HG03354 (cell line): ENCODE results near the gene AFF3.

Experiments
- ATAC-seq: cut with Tn5 transposase; IDR thresholded peaks from one replicate; pipeline ENCODE4 v1.9.1; 2021; ENCODE audit warnings: mild to moderate bottlenecking; ENCODE audit not compliant: unreplicated experiment, poor library complexity, severe bottlenecking

The AFF3 gene

DNA sequence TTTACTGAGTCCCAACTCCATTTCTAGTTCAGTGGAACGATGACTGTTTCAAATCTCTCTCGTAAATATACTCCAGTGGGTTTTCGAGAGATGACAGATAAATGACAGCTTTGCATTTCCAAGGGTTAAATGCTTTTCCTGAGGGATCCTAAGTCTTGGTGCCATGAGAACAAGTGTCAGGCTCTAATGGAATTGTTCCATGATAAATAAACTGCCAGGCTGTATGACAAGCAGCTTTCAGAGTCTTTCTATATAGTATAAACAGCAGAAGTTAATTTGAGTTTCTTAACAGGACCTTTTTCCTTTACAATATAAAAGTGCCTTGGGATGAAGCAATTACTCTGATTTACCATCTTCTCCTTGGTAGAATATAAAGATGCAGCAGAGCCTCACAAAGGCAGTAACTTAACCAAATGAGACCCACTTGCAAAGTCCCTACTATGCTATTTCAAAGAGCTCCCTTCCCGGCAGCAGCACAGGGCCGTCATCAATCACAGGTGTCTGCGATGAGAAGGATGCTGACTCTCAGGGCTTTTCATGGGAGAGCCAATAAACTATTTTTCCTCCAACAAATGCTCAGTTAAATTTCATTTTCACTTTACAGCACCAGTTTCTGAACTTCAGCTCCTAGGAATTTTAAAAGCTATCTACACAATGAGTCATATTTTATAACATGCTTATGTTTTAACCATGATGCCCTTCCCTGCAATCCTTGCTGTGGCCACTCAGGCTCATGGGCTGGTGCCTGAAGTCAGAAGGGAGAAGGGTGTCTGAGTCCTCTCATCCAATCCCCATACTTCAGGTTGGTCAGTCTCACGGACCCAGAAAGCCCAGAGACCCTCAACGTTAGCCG, 123.8 kb downstream of the AFF3 start:
- no peak for ATAC-seq

DNA sequence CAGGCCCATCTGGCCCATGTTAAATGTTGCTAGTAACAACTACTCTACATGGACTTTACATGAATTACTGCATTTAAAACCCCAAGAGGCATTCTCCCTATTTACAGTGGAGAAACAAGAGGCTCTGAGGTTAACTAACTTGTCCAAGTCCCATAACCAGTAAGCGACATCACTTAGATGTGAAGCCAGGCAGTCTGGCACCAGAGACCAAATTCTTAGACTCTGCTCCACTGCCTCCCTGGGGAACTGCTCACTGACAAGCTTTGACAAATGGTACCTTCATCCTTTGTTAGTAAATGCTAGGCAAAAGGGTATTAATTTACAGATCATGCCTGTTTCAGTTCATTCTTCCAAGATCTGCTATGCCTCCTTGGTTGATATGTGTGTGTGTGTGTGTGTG, 124.8 kb downstream of the AFF3 start:
- ATAC-seq = no peak

DNA sequence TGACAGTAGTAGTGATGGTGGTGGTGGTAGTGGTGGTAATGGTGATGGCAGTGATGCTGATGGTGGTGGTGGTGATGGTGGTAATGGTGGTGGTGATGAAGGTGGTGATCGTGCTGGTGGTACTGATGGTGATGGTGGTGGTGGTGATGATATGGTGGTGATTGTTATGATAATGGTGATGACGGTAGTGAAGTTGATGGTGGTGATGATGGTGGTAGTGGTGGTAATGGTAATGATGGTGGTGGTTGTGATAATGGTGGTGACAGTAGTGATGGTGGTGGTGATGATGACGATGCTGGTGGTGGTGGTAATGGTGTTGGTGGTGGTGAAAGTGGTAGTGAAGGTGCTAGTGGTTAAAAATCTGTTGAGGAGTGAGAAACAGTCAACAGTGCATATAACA, 125.6 kb downstream of the AFF3 start:
- no peak for ATAC-seq

DNA sequence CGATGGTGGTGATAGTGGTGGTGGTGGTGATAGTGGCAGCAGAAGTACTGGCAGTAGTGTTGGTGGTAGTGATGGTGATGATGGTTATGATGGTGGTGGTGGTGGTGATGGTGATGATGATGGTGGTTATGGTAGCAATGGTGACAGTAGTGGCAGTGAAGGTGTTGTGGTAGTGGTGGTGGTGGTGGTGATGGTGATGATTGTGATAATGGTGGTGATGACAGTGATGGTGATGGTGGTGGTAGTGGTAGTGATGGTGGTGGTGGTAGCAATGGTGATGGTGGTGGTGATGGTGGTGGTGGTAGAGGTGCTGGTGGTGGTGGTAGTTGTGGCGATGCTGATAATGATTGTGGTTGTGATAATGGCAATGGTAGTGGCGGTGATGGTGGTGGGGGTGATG, 126.5 kb downstream of the AFF3 start:
- no peak for ATAC-seq

DNA sequence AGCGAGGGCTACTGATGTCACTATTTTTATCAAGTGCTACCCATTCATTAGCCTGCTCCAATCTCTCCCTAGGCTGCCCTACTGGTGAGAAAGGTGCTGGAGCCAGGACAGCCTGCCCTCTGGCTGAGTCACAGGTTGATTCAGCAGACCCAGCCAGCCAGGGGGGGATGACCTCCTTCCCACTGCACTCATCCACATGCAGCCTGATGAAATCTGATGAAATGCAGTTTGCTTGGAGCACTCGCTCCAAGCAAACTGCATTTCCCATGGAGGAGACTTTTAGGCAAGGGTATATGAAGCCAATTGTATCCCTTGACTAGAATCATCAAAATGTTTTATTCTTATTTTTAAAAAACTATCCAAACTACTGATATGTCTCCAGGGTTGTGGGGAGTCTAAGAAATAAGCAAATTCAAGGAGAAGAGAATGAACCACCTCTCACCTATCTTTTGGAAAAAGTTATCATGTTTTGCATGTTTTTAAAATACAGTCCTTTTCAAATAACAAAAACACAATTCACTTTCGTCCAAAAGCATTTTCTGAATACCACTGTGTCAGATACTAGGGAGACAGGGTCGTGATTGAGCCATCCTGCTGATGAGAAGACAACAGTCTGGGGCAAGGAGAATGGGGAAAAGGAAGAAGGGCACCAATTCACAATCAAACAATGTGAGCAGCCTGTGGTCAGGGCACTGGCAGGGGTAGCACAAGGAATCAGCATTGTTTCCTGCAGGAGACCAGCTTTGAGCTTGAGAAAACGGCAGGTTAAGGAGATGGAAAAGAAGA, 128.3 kb downstream of the AFF3 start:
- ATAC-seq = no peak

DNA sequence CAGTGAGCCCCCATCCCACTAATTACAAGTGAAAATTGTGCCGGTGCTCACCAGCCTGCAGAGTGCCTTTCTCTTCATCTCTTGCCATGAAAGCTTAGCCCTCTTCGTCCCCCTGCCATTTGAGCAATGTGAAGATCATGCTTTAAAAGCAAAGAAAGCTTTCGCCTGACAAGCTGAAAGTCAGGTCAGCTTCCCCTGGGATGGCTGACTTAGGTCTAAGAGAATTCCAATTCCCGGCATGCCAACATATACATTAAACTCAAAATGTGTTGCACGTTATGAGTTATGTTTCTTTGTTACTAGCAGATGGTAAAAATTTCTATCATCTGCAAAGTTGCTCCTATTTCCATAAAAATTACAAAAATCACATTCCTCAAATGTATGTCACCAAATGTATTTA, 129.8 kb downstream of the AFF3 start:
- ATAC-seq = no peak

DNA sequence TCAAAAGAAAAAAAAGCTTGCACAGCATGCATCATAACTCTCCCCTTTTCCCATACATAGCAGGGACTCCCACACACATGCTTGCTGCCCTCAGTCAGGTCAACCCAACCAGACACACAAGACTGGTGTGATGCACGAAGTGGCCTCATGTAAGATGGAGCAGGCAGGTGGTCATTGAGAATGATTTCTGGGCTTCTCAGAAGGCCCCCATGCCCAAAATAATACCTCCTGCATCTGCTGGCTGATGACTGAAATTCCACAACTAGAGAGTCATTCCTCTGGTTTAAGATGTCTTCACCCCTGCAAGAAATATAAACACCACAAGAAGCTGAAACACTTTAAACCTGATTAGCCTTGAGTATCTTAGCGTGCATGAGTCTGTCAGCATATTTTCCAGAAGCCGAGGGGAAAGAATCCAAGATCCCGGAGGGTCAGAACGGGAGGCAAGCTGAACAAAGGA, 131.1 kb downstream of the AFF3 start:
- no peak for ATAC-seq

DNA sequence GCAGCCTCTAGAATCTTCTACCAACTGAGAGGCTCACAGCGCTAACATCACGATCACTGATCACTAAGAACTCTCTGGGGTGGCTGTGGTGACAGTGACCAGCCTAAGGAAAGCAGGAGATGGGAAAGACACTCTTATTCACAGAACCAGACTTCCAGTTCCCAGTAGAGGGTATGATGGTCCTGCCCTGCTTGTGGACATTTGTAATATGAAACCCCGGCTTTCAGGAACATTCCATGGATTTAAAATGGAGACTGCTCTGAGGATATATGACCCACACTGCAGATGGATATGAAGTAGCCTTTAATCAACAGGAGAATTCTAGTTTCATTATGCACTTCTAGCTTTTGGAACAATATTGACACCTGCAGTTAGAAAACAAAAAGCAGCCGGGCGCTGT, 131.8 kb downstream of the AFF3 start:
- no peak for ATAC-seq

DNA sequence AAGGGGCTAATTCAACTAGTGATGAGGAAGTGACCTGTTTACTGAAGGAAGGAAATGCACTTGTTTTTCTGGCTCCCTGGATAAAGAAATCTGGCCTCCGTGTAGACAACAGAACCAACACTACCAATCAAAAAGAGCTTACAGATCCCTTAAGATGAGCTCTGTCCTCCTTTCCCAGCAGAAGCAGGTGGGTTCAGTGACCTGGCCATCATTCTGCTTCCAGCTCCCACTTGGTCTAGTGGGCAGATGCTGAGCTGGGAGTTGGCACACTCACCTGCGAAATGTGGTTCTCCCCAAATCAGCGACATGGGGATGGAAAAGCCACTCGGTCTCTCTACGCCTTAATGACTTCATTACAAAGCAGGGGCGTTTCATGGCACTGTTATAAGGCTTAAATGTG, 132.6 kb downstream of the AFF3 start:
- ATAC-seq = no peak

DNA sequence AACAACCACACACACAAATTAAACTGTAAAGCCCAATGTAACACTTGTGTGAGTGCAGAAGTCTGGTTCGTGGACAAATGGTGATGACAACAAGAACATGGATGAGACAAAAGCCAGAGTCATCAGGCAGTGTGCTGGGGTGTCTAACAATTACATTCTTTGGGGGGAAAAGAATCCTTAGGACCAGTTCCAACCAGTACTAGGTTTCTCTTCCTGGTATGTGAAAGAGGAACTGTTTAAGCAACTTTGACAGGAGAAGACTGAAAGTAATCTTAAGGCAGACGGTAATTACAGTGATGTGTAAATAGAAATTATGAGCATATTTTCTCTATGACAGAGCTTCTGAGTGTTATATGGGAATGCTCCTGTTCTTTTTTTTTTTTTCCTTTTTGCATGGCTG, 133.4 kb downstream of the AFF3 start:
- ATAC-seq = no peak

DNA sequence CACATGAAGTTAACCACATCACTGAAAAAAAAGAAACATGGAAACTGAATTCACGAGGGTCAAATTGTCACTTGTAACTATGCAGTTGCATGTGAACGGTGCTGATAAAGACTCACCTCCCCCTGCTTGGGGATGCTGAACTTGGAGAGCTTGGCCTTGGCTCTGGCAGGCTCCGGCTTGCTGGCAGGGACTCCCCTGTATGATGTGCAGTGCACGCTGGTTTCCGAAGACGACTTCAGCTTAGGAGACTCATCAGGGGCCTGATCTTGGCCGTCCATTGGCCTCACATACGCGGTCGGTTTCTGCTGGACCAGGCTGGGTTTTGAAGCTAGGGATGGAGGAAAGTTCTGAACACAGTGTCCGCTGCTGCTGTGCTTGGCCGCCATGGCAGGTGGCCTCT, 135.9 kb downstream of the AFF3 start:
- no peak for ATAC-seq

DNA sequence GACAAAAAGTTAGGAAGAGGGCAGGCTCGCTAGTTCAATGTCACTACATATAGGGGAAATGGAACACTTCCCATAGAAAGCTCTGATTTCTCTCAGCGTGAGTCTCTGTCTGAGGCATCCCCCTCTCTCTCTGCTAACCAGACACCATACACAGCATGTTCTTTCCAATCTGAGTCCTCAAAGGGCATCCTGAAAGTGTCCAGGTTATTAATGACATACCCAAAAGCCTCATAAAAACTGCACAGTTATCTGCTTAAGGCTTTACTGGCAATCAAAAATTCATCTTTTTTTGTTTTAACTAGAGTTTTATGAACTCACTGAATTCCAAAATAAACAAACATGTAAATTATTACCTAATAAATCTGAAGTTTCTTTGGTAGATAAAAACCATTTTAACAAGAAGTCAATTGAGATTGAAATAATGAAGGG, 137.4 kb downstream of the AFF3 start:
- no peak for ATAC-seq

DNA sequence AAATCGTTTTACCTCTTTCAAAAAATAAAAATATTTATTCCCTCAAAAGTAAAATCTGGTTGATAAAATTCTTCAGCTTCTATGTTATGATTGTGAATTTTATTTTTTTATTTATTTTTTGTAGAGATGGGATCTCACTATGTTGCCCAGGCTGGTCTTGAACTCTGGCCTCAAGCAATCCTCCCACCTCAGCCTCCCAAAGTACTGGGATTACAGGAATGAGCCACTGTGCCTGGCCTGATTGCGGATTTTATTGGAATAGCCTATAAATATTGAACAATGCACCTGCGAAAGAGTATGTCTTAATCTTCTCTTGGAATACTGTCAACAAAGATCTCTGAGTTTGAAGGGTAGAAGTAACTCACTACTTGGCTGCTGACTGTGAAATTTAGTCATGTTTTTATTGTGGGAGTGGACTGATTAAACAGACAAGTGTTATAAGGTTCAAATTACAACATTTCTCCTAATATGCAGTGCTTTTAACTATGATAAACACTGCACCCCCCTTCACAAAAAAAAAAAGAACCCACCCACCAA, 138.0 kb downstream of the AFF3 start:
- ATAC-seq = no peak

DNA sequence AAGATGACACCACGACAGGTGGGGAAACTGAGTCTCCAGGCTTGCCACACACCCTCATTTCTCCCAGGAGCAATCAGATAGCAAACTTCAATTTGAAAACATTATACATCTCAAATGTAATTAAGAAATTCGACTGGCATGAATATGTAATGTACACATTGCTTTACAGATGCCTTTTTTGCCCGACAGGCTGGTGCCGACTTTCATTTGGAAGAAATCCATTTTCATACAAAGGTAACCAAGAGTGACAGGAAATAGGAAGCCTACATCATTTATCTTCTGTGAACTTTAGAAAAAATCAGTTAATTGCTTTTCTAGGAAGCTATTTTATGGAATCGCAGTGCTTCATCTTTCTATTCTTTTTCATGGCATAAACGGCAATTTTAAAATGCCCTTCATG, 140.3 kb downstream of the AFF3 start:
- ATAC-seq = no peak

DNA sequence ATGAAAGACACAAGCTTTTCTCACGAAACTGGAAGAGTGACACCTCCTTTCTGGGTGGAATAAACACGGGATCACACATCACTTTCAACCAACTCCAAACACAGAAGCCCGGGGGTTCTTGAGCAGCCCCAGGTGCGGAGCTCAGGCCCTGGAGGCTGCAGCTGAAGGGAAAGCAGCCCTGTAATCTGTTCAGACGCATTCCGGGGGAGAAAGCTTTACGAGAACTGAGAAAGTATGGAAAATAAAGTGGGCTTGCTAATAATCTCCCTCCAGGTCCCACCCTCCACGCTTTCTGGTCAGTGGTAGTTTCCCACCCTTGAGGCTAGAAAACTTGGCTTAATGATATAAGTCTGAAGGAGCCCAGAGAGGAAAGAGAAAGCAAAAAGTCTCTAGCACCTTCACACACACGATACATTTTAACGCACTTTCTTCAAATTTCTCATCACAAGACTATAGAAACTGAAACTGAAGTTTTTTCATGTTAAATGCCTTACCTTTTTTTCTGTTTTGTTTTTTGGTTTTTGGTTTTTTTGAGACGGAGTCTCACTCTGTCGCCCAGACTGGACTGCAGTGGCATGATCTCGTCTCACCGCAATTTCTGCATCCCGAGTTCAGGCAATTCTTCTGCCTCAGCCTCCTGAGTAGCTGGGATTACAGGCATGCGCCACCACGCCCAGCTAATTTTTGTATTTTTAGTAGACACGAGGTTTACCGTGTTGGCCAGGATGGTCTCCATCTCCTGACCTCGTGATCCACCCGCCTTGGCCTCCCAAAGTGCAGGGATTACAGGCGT, 141.3 kb downstream of the AFF3 start:
- no peak for ATAC-seq

DNA sequence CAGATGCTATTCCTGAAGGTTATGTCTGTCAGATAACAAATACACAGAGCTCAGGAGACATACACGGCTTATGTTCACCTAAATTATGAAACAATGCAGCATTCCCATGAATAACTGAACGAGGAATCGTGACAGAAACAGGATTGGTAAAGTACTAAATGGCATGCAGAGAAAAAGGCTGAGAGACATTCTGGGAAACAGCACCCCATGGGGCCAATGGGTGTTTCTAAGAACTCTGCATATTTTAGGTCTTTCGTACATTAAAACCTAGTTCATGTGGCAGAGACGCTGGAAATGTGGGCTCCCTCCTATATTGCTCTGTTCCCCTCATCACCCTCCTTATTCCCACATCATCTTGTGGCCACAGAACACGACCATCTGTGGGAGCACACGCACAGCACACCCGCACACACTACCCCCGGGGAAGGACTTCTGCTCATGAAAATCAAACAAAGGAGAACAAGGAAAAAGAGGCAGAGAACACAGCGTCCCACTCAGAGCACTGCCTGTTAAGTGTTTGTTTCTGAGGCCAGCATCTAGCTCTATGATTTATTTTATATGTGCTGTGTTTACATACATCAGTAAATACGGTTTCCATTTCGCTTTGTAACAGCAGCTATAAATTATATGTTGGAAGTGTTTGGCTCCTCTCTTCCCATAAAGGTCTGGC, 143.6 kb downstream of the AFF3 start:
- ATAC-seq = no peak

DNA sequence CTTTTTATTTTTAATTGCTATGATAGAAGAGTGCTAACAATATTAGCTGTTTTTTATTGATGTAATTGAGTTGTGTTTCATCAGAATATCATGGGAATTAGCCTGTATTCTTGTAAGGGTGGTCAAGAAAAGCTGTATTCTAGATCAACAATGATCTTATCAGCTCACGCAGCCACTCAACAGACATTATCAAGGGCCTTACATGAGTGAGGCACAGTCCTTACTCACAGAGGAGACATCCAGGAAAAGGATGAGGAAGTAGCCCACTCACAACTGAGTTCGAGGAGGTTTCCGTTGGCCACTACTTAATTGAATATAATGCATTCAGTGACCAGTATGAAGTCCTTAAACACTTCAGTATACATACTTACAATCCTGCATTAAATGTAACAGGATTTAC, 152.5 kb downstream of the AFF3 start:
- no peak for ATAC-seq

DNA sequence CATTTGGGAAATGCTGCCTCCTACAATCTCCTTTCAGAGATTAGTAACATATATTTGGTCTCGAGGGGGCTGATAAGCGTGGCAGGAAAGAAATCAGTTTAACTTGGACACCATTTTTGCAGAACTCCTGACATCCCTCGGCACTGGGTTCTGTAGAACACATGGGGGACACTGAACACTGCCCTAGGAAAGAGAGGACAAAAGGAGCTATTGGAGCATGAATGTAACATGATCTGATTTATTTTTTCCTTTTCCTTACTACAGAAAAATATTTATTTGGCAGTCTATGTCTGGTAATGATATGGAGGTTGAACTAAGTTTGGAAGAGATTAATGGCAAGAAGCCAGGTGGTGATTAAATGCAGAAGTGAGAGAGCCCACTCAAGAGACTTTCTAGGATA, 153.8 kb downstream of the AFF3 start:
- ATAC-seq = no peak

DNA sequence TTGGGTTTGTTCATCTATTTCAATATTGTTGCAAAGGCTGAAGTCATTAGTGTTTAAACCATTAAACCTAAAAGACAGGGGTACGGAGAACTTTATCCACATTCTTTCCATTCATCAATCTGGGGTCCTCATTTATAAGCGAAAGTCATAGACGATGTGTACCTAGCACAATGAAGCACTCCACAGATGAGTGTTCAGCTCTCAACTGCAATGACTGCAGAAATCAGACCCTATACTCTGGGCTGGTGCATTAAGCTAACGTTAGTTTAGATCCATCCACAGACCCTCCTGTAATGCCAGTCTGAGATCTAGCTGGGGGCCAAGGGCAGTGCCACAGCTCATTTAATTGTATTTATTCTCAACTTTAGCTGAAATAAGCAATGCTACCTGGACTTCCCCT, 155.2 kb downstream of the AFF3 start:
- ATAC-seq = no peak
